Measurements from ENCODE around the gene DOCK2.

- TF ChIP-seq POLR2AphosphoS5 (IDR thresholded peaks at IDR 0.05) (no peak), CTCF (IDR thresholded peaks at IDR 0.05) (no peak), POLR2A (IDR thresholded peaks at IDR 0.05) (no peak)
These were observed 402.8 kb downstream of the DOCK2 start for GRCh38 chr5:170039830-170040229.
